HEK293 (cell line): ENCODE data around the gene CDKN2A.

Experiments used
- CTCF ChIA-PET: fragments of 350-600 bp; formaldehyde crosslinking; extraction: SDS; loops from one replicate; lab custom pipeline; 2021; ENCODE audit warnings: antibody characterized with exemption; lab: Yijun Ruan, JAX
- POLR2A ChIA-PET: fragments of 300-600 bp; formaldehyde crosslinking; extraction: SDS; loops from one replicate; lab custom pipeline; 2020; ENCODE audit warnings: antibody characterized with exemption, inconsistent platforms; lab: Yijun Ruan, JAX
- H3K27ac ChIP-seq: fragments of 200-500 bp; sonication (Bioruptor generic); 2 replicates; pipeline ENCODE4 v1.5.1; 2014; ENCODE audit warnings: low read depth, low read length, control low read depth, inconsistent platforms; ENCODE audit errors: extremely low read depth
- H3K36me3 ChIP-seq, 2 experiments: fragments of 200-500 bp in 1 of 2; sonication (Bioruptor generic) in 1 of 2; 1 replicate in 1 of 2; 2 replicates in 1 of 2; pipeline ENCODE4 v1.5.1; 2014 to 2017; ENCODE audit warnings: inconsistent platforms in 2 of 2, low read length in 2 of 2; ENCODE audit not compliant: control insufficient read depth in 2 of 2, insufficient read depth in 1 of 2
- H3K4me1 ChIP-seq: fragments of 200-500 bp; sonication (Bioruptor generic); 2 replicates; pipeline ENCODE4 v1.5.1; 2014; ENCODE audit warnings: mild to moderate bottlenecking, low read length, inconsistent platforms; ENCODE audit not compliant: control insufficient read depth, insufficient read depth
- H3K4me3 ChIP-seq: 2 replicates; pipeline ENCODE4 v1.5.1; 2011; ENCODE audit warnings: low read depth, mild to moderate bottlenecking, control low read depth, low read length, moderate library complexity
- H3K9me3 ChIP-seq: fragments of 200-500 bp; sonication (Bioruptor generic); 2 replicates; pipeline ENCODE4 v1.5.1; 2014; ENCODE audit warnings: low read depth, low read length, inconsistent platforms; ENCODE audit not compliant: control insufficient read depth, insufficient read depth
- GFI1B ChIP-seq: fragments of 450-650 bp; formaldehyde crosslinking; IDR thresholded peaks from 2 replicates; pipeline ENCODE4 v1.5.1; 2016; ENCODE audit warnings: missing biosample characterization, missing genetic modification characterization
- PRDM1 ChIP-seq: fragments of 450-650 bp; formaldehyde crosslinking; IDR thresholded peaks from 2 replicates; pipeline ENCODE4; 2016; ENCODE audit warnings: missing biosample characterization, missing genetic modification characterization
- PRDM6 ChIP-seq: fragments of 450-650 bp; formaldehyde crosslinking; IDR thresholded peaks from 2 replicates; pipeline ENCODE4 v1.5.1; 2017; ENCODE audit warnings: missing biosample characterization, missing genetic modification characterization
- ZBTB20 ChIP-seq: fragments of 450-650 bp; formaldehyde crosslinking; IDR thresholded peaks from 2 replicates; pipeline ENCODE4 v1.5.1; 2016; ENCODE audit warnings: missing biosample characterization, missing genetic modification characterization
- ZNF132 ChIP-seq: fragments of 450-650 bp; formaldehyde crosslinking; IDR thresholded peaks from 2 replicates; pipeline ENCODE4 v1.5.1; 2017; ENCODE audit warnings: missing biosample characterization, missing genetic modification characterization, borderline replicate concordance
- ZNF202 ChIP-seq: fragments of 450-650 bp; formaldehyde crosslinking; IDR thresholded peaks from 2 replicates; pipeline ENCODE4 v1.5.1; 2016; ENCODE audit warnings: missing biosample characterization, missing genetic modification characterization, borderline replicate concordance
- ZNF514 ChIP-seq: fragments of 450-650 bp; formaldehyde crosslinking; IDR thresholded peaks from 2 replicates; pipeline ENCODE4 v1.5.1; 2016; ENCODE audit warnings: missing biosample characterization, missing genetic modification characterization
- ZNF560 ChIP-seq: fragments of 450-650 bp; formaldehyde crosslinking; IDR thresholded peaks from 2 replicates; pipeline ENCODE4 v1.5.1; 2017; ENCODE audit warnings: missing biosample characterization, missing genetic modification characterization, borderline replicate concordance
- ZNF623 ChIP-seq: fragments of 450-650 bp; formaldehyde crosslinking; IDR thresholded peaks from 2 replicates; pipeline ENCODE4 v1.5.1; 2016; ENCODE audit warnings: missing biosample characterization, missing genetic modification characterization
- ZNF639 ChIP-seq: fragments of 450-650 bp; formaldehyde crosslinking; IDR thresholded peaks from 2 replicates; pipeline ENCODE4 v1.5.1; 2016; ENCODE audit warnings: missing biosample characterization, missing genetic modification characterization
- ZNF777 ChIP-seq: fragments of 450-650 bp; formaldehyde crosslinking; IDR thresholded peaks from 2 replicates; pipeline ENCODE4 v1.5.1; 2017; ENCODE audit warnings: missing biosample characterization, missing genetic modification characterization, borderline replicate concordance
- ZNF843 ChIP-seq: fragments of 450-650 bp; formaldehyde crosslinking; IDR thresholded peaks from 2 replicates; pipeline ENCODE4 v1.5.1; 2016; ENCODE audit warnings: missing biosample characterization, missing genetic modification characterization
- ZSCAN4 ChIP-seq: fragments of 450-650 bp; formaldehyde crosslinking; IDR thresholded peaks from 2 replicates; pipeline ENCODE4 v1.5.1; 2017; ENCODE audit warnings: missing biosample characterization, missing genetic modification characterization
- TF ChIP-seq, protein P1 (sequence below): fragments of 450-650 bp; formaldehyde crosslinking; IDR thresholded peaks from 2 replicates; pipeline ENCODE4 v1.5.1; 2016; ENCODE audit warnings: missing biosample characterization, missing genetic modification characterization
- TF ChIP-seq, protein P2 (sequence below): fragments of 450-650 bp; formaldehyde crosslinking; IDR thresholded peaks from 2 replicates; pipeline ENCODE4 v1.5.1; 2016; ENCODE audit warnings: missing biosample characterization, missing genetic modification characterization
- TF ChIP-seq, protein P3 (sequence below): fragments of 450-650 bp; formaldehyde crosslinking; IDR thresholded peaks from 2 replicates; pipeline ENCODE4 v1.5.1; 2016; ENCODE audit warnings: missing biosample characterization, missing genetic modification characterization
- TF ChIP-seq, protein P4 (sequence below): fragments of 450-650 bp; formaldehyde crosslinking; IDR thresholded peaks from 2 replicates; pipeline ENCODE4 v1.5.1; 2016; ENCODE audit warnings: missing biosample characterization, missing genetic modification characterization

CDKN2A gene

DNA sequence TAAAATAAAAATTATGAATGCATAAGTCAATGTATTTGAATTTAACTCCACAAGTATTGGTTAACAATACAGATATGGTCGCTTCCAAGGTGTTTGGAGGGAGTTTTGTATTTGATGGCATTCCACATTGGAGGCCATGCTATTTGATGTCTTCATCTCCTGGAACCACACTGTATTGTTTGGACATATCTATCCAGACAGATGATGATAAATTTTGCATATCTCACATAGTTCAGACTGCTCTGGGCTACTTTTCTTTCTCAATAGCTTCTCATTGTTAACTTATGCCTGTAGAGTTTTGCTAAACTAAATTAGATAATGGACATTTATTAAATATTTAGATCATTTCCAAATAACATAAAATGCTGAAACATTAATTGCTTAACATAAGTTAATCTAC is 58.0 kb downstream of the CDKN2A start:
- ChIA-PET POLR2A (no interaction called here), CTCF (interaction anchor here (0.5 kb wide), 1 partner anchor 297 kb away, joined by 3 read pairs; no protein-coding TSS in a partner anchor)
- no peak overlapping the region for H3K4me3 ChIP-seq
- H3K9me3 ChIP-seq, result no peaks in the 10 kb centered on the region
- TF ChIP-seq ZNF623 (tag by site-specific recombination) (no peak), ZNF514 (tag by site-specific recombination) (no peak), ZNF202 (tag by site-specific recombination) (no peak), ZBTB20 (no peak), ZNF843 (tag by site-specific recombination) (no peak), ZNF639 (tag by site-specific recombination) (no peak), GFI1B (tag by site-specific recombination) (no peak), PRDM6 (tag by site-specific recombination) (no peak), PRDM1 (no peak), ZNF777 (no peak), ZNF132 (tag by site-specific recombination) (no peak), ZNF560 (tag by site-specific recombination) (no peak), ZSCAN4 (tag by site-specific recombination) (no peak)
- TF ChIP-seq, protein P1, sequence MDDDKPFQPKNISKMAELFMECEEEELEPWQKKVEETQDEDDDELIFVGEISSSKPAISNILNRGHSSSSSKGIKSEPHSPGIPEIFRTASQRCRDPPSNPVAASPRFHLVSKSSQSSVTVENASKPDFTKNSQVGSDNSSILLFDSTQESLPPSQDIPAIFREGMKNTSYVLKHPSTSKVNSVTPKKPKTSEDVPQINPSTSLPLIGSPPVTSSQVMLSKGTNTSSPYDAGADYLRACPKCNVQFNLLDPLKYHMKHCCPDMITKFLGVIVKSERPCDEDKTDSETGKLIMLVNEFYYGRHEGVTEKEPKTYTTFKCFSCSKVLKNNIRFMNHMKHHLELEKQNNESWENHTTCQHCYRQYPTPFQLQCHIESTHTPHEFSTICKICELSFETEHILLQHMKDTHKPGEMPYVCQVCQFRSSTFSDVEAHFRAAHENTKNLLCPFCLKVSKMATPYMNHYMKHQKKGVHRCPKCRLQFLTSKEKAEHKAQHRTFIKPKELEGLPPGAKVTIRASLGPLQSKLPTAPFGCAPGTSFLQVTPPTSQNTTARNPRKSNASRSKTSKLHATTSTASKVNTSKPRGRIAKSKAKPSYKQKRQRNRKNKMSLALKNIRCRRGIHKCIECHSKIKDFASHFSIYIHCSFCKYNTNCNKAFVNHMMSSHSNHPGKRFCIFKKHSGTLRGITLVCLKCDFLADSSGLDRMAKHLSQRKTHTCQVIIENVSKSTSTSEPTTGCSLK, result no peak
- TF ChIP-seq, protein P2, sequence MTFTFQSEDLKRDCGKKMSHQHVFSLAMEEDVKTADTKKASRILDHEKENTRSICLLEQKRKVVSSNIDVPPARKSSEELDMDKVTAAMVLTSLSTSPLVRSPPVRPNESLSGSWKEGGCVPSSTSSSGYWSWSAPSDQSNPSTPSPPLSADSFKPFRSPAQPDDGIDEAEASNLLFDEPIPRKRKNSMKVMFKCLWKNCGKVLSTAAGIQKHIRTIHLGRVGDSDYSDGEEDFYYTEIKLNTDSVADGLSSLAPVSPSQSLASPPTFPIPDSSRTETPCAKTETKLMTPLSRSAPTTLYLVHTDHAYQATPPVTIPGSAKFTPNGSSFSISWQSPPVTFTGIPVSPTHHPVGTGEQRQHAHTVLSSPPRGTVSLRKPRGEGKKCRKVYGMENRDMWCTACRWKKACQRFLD, result no peak
- TF ChIP-seq, protein P3, sequence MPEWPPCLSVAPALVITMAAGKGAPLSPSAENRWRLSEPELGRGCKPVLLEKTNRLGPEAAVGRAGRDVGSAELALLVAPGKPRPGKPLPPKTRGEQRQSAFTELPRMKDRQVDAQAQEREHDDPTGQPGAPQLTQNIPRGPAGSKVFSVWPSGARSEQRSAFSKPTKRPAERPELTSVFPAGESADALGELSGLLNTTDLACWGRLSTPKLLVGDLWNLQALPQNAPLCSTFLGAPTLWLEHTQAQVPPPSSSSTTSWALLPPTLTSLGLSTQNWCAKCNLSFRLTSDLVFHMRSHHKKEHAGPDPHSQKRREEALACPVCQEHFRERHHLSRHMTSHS (tag by site-specific recombination), result no peak
- TF ChIP-seq, protein P4, sequence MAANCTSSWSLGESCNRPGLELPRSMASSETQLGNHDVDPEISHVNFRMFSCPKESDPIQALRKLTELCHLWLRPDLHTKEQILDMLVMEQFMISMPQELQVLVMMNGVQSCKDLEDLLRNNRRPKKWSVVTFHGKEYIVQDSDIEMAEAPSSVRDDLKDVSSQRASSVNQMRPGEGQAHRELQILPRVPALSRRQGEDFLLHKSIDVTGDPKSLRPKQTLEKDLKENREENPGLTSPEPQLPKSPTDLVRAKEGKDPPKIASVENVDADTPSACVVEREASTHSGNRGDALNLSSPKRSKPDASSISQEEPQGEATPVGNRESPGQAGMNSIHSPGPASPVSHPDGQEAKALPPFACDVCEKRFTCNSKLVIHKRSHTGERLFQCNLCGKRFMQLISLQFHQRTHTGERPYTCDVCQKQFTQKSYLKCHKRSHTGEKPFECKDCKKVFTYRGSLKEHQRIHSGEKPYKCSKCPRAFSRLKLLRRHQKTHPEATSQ (tag by site-specific recombination), result no peak
- no peaks in the 10 kb centered on the region for H3K36me3 ChIP-seq
- no peak overlapping the region for H3K27ac ChIP-seq
- H3K4me1 ChIP-seq, result 0 out of 2 replicates have a peak, but pooled peaks cover 3% of the 10 kb centered on the region
